GM12872 (cell line): ENCODE results near the gene RAB3IL1.

Experiments
- CTCF ChIP-seq: IDR thresholded peaks from 3 replicates; pipeline ENCODE4 v1.5.1; 2011; ENCODE audit warnings: low read depth, mild to moderate bottlenecking, low read length, moderate library complexity; ENCODE audit not compliant: insufficient read depth

RAB3IL1 gene

GRCh38 chr11:61961570-61962212, 44.3 kb upstream of the RAB3IL1 start:
- TF ChIP-seq CTCF: no peak

GRCh38 chr11:61960532-61960931, 43.2 kb upstream of the RAB3IL1 start:
- no peak for TF ChIP-seq CTCF

GRCh38 chr11:61959678-61960077, 42.3 kb upstream of the RAB3IL1 start:
- no peak for TF ChIP-seq CTCF

- TF ChIP-seq CTCF: no peak
Observed at GRCh38 chr11:61959114-61959513, 41.7 kb upstream of the RAB3IL1 start.

GRCh38 chr11:61958590-61958989, 41.2 kb upstream of the RAB3IL1 start:
- no peak for TF ChIP-seq CTCF

GRCh38 chr11:61957021-61957770, 39.8 kb upstream of the RAB3IL1 start:
- no peak for TF ChIP-seq CTCF

- no peak for TF ChIP-seq CTCF
Observed at GRCh38 chr11:61956191-61957020, 39.0 kb upstream of the RAB3IL1 start.
